HepG2 (cell line): ENCODE results near the gene FAM118B. TPM values are rescaled to one million over a fixed set of nuclear protein-coding genes. Genes with fewer than 3 reads are reported as not detected.

Source experiments
- ARID5B ChIP-seq: IDR thresholded peaks from 2 replicates; pipeline ENCODE4 v1.4.0; 2020; ENCODE audit warnings: mild to moderate bottlenecking, missing genetic modification reagents
- ARNTL ChIP-seq: sonication (generic); formaldehyde crosslinking; IDR thresholded peaks from 2 replicates; pipeline ENCODE4 v1.4.0; 2020; ENCODE audit warnings: mild to moderate bottlenecking, missing genetic modification reagents
- ASH2L ChIP-seq: fragments of 300-600, 200-600 bp; sonication (generic); IDR thresholded peaks from 2 replicates; pipeline ENCODE4 v1.7.0; 2017; ENCODE audit warnings: low read depth, mild to moderate bottlenecking, moderate library complexity, mixed read lengths, low read length; ENCODE audit not compliant: insufficient read length
- EED ChIP-seq: sonication (generic); formaldehyde crosslinking; IDR thresholded peaks from 2 replicates; pipeline ENCODE4 v1.5.0; 2020; ENCODE audit warnings: mild to moderate bottlenecking, missing genetic modification reagents
- EP300 ChIP-seq, 3 experiments: sonication (generic) in 1 of 3; formaldehyde crosslinking in 1 of 3; IDR thresholded peaks; 2 replicates each; pipeline versions ENCODE4 v1.5.1 to v1.6.1; 2011 to 2020; ENCODE audit warnings: low read depth in 2 of 3, low read length in 2 of 3, borderline replicate concordance in 1 of 3, improper control_type of control experiment in 1 of 3, mild to moderate bottlenecking in 1 of 3, missing genetic modification reagents in 1 of 3, moderate library complexity in 1 of 3
- FOXA3 ChIP-seq: IDR thresholded peaks from 2 replicates; pipeline ENCODE4 v1.6.1; 2016; ENCODE audit warnings: missing genetic modification reagents, missing compliant biosample characterization
- FOXJ3 ChIP-seq: sonication (generic); formaldehyde crosslinking; IDR thresholded peaks from 2 replicates; pipeline ENCODE4 v1.4.0; 2020; ENCODE audit warnings: missing genetic modification reagents, mild to moderate bottlenecking, borderline replicate concordance
- FOXP1 ChIP-seq, 2 experiments: fragments of 450-650 bp in 1 of 2; IDR thresholded peaks; 2 replicates each; pipeline ENCODE4 v1.6.1; 2017 to 2018; ENCODE audit warnings: antibody characterized with exemption in 1 of 2
- HDAC1 ChIP-seq: sonication (generic); formaldehyde crosslinking; IDR thresholded peaks from 2 replicates; pipeline ENCODE4 v1.5.1; 2020; ENCODE audit warnings: mild to moderate bottlenecking, missing genetic modification reagents
- HOXA3 ChIP-seq: sonication (generic); formaldehyde crosslinking; IDR thresholded peaks from 2 replicates; pipeline ENCODE4 v1.5.0; 2020; ENCODE audit warnings: missing genetic modification reagents
- ISL2 ChIP-seq: sonication (generic); formaldehyde crosslinking; IDR thresholded peaks from 2 replicates; pipeline ENCODE4 v1.5.0; 2020; ENCODE audit warnings: missing genetic modification reagents
- KLF12 ChIP-seq: sonication (generic); formaldehyde crosslinking; IDR thresholded peaks from 2 replicates; pipeline ENCODE4 v1.4.0; 2020; ENCODE audit warnings: missing genetic modification reagents, borderline replicate concordance
- LCORL ChIP-seq, 2 experiments: fragments of 450-650 bp in 1 of 2; sonication (generic) in 1 of 2; formaldehyde crosslinking in 1 of 2; IDR thresholded peaks; 2 replicates each; pipeline versions ENCODE4 v1.5.0 to v1.6.1; 2017 to 2020; ENCODE audit warnings: antibody characterized with exemption in 1 of 2, missing genetic modification reagents in 1 of 2
- SKIL ChIP-seq: sonication (generic); formaldehyde crosslinking; IDR thresholded peaks from 2 replicates; pipeline ENCODE4 v1.8.0; 2022; ENCODE audit warnings: missing genetic modification reagents, mild to moderate bottlenecking, moderate library complexity, borderline replicate concordance
- TEAD3 ChIP-seq: optimal IDR thresholded peaks from 2 replicates; pipeline ENCODE3; 2016; ENCODE audit warnings: borderline replicate concordance
- ZBTB2 ChIP-seq: sonication (generic); formaldehyde crosslinking; IDR thresholded peaks from 2 replicates; pipeline ENCODE4 v1.8.0; 2022; ENCODE audit warnings: low read depth, missing genetic modification reagents
- ZNF280B ChIP-seq: sonication (generic); formaldehyde crosslinking; IDR thresholded peaks from 2 replicates; pipeline ENCODE4 v1.5.0; 2020; ENCODE audit warnings: missing genetic modification reagents, mild to moderate bottlenecking, borderline replicate concordance
- ZNF30 ChIP-seq: sonication (generic); formaldehyde crosslinking; IDR thresholded peaks from 2 replicates; pipeline ENCODE4 v1.5.0; 2020; ENCODE audit warnings: mild to moderate bottlenecking, missing genetic modification reagents
- ZNF501 ChIP-seq: sonication (generic); formaldehyde crosslinking; IDR thresholded peaks from 2 replicates; pipeline ENCODE4 v1.5.1; 2020; ENCODE audit warnings: mild to moderate bottlenecking, moderate library complexity, missing genetic modification reagents
- polyA plus RNA-seq, 8 experiments: library from polyadenylated mRNA; depleted of rRNA in 3 of 8; stranded (reverse) in 7 of 8; unstranded in 1 of 8; fragments of >200 nt; fragmentation: Illumina TruSeq in 4 of 8; extraction: Trizol in 4 of 8; gene quantifications; 2 replicates each; pipeline versions ENCODE4 v1.2.1 to v1.2.3, GENCODE V29; 2011 to 2016; ENCODE audit warnings: low read depth in 4 of 8, missing spikeins in 1 of 8, mixed read lengths in 1 of 8; ENCODE audit not compliant: insufficient read depth in 1 of 8
- total RNA-seq, 5 experiments: library from RNA; depleted of rRNA; stranded (reverse); fragments of >200 nt; fragmentation: Illumina TruSeq; extraction: Trizol; gene quantifications; 2 replicates each; pipeline ENCODE4 v1.2.3, GENCODE V29; 2016; ENCODE audit warnings: low read depth in 1 of 5

FAM118B gene
- total and polyA plus RNA-seq, 2 of the 13 experiments (the other 11 are each of a cell fraction or from before 2014, with no cell fraction given), result 10.2 to 25.7 TPM

GRCh38 chr11:126163074-126163700 lies 48.4 kb upstream of the FAM118B start (continued):
- peak; percentile 29; the same call in 1 of the 2 replicates for TF ChIP-seq ARID5B (CRISPR knock-in tag)
- TF ChIP-seq LCORL (IDR thresholded peaks at IDR 0.05), result no peak
- TF ChIP-seq LCORL (CRISPR knock-in tag; IDR thresholded peaks at IDR 0.05), result 0 out of 2 replicates have a peak, but pooled peaks have one; percentile 46
- TF ChIP-seq ZNF30 (CRISPR knock-in tag), result 0 out of 2 replicates have a peak, but pooled peaks have one; percentile 2
- peak; percentile 10; the same call in 1 of the 2 replicates for TF ChIP-seq FOXA3
- peak; percentile 62; the same call in 1 of the 2 replicates for TF ChIP-seq FOXJ3 (CRISPR knock-in tag)
- no peak for TF ChIP-seq ASH2L
- TF ChIP-seq ZBTB2 (CRISPR knock-in tag), result no peak
- TF ChIP-seq TEAD3, result peak; percentile 32
- peak; percentile 61; the same call in 1 of the 2 replicates for TF ChIP-seq ISL2 (CRISPR knock-in tag)
- peak in 1 of 2 experiments; percentile 76; a peak in 2 of 4 replicates for TF ChIP-seq EP300 (IDR thresholded peaks at IDR 0.05; ENCODE audit: low read depth in 2 of 2, low read length in 2 of 2)
- TF ChIP-seq EP300 (CRISPR knock-in tag; IDR thresholded peaks at IDR 0.05; ENCODE audit: borderline replicate concordance), result no peak
- TF ChIP-seq ZNF501 (CRISPR knock-in tag), result 0 out of 2 replicates have a peak, but pooled peaks have one; percentile 25
- peak; percentile 59 for TF ChIP-seq ZNF280B (CRISPR knock-in tag)
- no peak for TF ChIP-seq EED (CRISPR knock-in tag)
- 0 out of 2 replicates have a peak, but pooled peaks have one; percentile 29 for TF ChIP-seq HDAC1 (CRISPR knock-in tag)
- peak; percentile 70; the same call in 1 of the 2 replicates for TF ChIP-seq KLF12 (CRISPR knock-in tag)
- peak; percentile 29; the same call in 1 of the 2 replicates for TF ChIP-seq SKIL (CRISPR knock-in tag)
- TF ChIP-seq ARNTL, result 0 out of 2 replicates have a peak, but pooled peaks have one; percentile 40
- no peak for TF ChIP-seq FOXP1 (IDR thresholded peaks at IDR 0.05)
- TF ChIP-seq FOXP1 (CRISPR knock-in tag; IDR thresholded peaks at IDR 0.05), result peak; percentile 33; the same call in 1 of the 2 replicates
- peak; percentile 55 for TF ChIP-seq HOXA3
